SKM-1 treated with dmso at 0.1 percent for 144 hours (cell line): ENCODE measurements around the gene SRPK2.
"Not testable (repeated sequence)": the region's sequence is repeated elsewhere in the genome, so short reads cannot be mapped to it uniquely, and the experiment has no call there.

ENCODE experiments used
- DNase-seq: peaks from one replicate; lab custom pipeline; 2025; ENCODE audit not compliant: unreplicated experiment; lab: John Stamatoyannopoulos, UW

SRPK2 gene

GRCh38 chr7:105345003-105345402 lies 43.7 kb downstream of the SRPK2 start:
- no peak for DNase-seq

- DNase-seq, result no peak
Observed at GRCh38 chr7:105339404-105340323, 49.1 kb downstream of the SRPK2 start.

GRCh38 chr7:105337529-105337928 lies 51.2 kb downstream of the SRPK2 start:
- no peak for DNase-seq

- DNase-seq, result no peak
Observed at GRCh38 chr7:105336009-105336408, 52.7 kb downstream of the SRPK2 start.

GRCh38 chr7:105332661-105333060 lies 56.1 kb downstream of the SRPK2 start:
- DNase-seq, result not testable (repeated sequence)

GRCh38 chr7:105330526-105330925 lies 58.2 kb downstream of the SRPK2 start:
- DNase-seq, result no peak

- DNase-seq, result no peak
Observed at GRCh38 chr7:105327201-105327600, 61.5 kb downstream of the SRPK2 start.

GRCh38 chr7:105325216-105325904 lies 63.4 kb downstream of the SRPK2 start:
- peak; percentile 15 for DNase-seq

GRCh38 chr7:105324606-105325005 lies 64.1 kb downstream of the SRPK2 start:
- not testable (repeated sequence) for DNase-seq

- no peak for DNase-seq
Observed at GRCh38 chr7:105323366-105323765, 65.4 kb downstream of the SRPK2 start.

GRCh38 chr7:105322655-105323277 lies 66.0 kb downstream of the SRPK2 start:
- no peak for DNase-seq

GRCh38 chr7:105321754-105322455 lies 66.8 kb downstream of the SRPK2 start:
- DNase-seq, result no peak

GRCh38 chr7:105320896-105321295 lies 67.8 kb downstream of the SRPK2 start:
- DNase-seq, result no peak

GRCh38 chr7:105319578-105319977 lies 69.1 kb downstream of the SRPK2 start:
- no peak for DNase-seq

- no peak for DNase-seq
Observed at GRCh38 chr7:105316578-105317344, 72.0 kb downstream of the SRPK2 start.

GRCh38 chr7:105315357-105315756 lies 73.4 kb downstream of the SRPK2 start:
- DNase-seq, result no peak

GRCh38 chr7:105309235-105310169 lies 79.2 kb downstream of the SRPK2 start:
- no peak for DNase-seq

GRCh38 chr7:105307163-105307672 lies 81.5 kb downstream of the SRPK2 start:
- DNase-seq, result no peak

- DNase-seq, result no peak
Observed at GRCh38 chr7:105306298-105306748, 82.4 kb downstream of the SRPK2 start.
